ENCODE results near the gene ATP12A.

DNA sequence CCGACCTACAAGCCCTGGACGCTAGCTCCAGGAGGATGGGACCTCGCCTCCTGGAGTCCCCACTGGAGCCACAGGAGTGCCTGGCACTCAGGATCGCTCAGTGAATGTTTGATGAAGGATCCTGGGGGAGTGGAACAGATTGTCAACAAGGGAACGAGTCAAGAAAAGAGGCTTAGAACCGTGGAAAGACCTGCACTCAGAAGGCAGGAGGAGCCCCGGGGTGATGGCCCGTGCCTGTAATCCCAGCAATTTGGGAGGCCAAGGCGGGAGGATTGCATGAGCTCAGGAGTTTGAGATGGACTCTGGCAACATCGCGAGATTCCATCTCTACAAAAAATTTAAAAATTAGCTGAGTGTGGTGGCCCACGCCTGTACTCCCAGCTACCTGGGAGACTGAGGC, 38.9 kb downstream of the ATP12A start:
- TF ChIP-seq POLR2AphosphoS5 (IDR thresholded peaks at IDR 0.05; ENCODE audit: borderline replicate concordance, low read depth, low read length) = no peak
- no peak for TF ChIP-seq EZH2 (IDR thresholded peaks at IDR 0.05)
